GM13977 (cell line): ENCODE measurements around the gene ARFGAP1.

ENCODE experiments used
- DNase-seq: peaks from one replicate; pipeline ENCODE4 v3.0.0; 2012; ENCODE audit warnings: low spot score
- CTCF ChIP-seq: IDR thresholded peaks from 2 replicates; pipeline ENCODE4 v1.5.1; 2012; ENCODE audit warnings: mild to moderate bottlenecking, control low read depth; ENCODE audit not compliant: insufficient read depth; ENCODE audit errors: extremely low read depth, missing control alignments
- in situ Hi-C: fragments of 300-500 bp; cut with MboI; formaldehyde crosslinking; loops from one replicate; pipeline ENCODE4 v1.12.0; 2022; ENCODE audit warnings: low sequenced_read_pairs, low pct_unique_long_range_greater_than_20kb, mixed read lengths, inconsistent platforms; ENCODE audit not compliant: unreplicated experiment

Gene ARFGAP1

GRCh38 chr20:63321148-63321831 is 48.7 kb downstream of the ARFGAP1 start:
- no peak for TF ChIP-seq CTCF
- no peak for DNase-seq
- in situ Hi-C loops = no loop called here

- no peak for TF ChIP-seq CTCF
- in situ Hi-C loops = no loop called here
Observed at GRCh38 chr20:63322146-63322932, 49.7 kb downstream of the ARFGAP1 start.

GRCh38 chr20:63322933-63323273 is 50.3 kb downstream of the ARFGAP1 start:
- DNase-seq = no peak
- in situ Hi-C loops = no loop called here
- no peak for TF ChIP-seq CTCF

More at GRCh38 chr20:63322146-63322932, 49.7 kb downstream of the ARFGAP1 start:
- DNase-seq = no peak

GRCh38 chr20:63323357-63323981 is 50.9 kb downstream of the ARFGAP1 start:
- no peak for TF ChIP-seq CTCF
- no peak for DNase-seq
- in situ Hi-C loops = no loop called here

GRCh38 chr20:63325021-63325471 is 52.4 kb downstream of the ARFGAP1 start:
- in situ Hi-C loops = loop anchor here (25.0 kb wide), 1 partner anchor 88 kb away; the partner anchor contains the start of gene BIRC7
- TF ChIP-seq CTCF = no peak
- no peak for DNase-seq

- TF ChIP-seq CTCF = no peak
- DNase-seq = no peak
- in situ Hi-C loops = loop anchor here (25.0 kb wide), 1 partner anchor 88 kb away; the partner anchor contains the start of gene BIRC7
Observed at GRCh38 chr20:63325554-63326313, 53.1 kb downstream of the ARFGAP1 start.
